Measurements from ENCODE around the gene CD59. TPM values are rescaled to one million over a fixed set of nuclear protein-coding genes. Genes with fewer than 3 reads are reported as not detected.

The CD59 gene
- total RNA-seq, 2 experiments from 2014 or later, result 35.2 to 37.8 TPM

DNA sequence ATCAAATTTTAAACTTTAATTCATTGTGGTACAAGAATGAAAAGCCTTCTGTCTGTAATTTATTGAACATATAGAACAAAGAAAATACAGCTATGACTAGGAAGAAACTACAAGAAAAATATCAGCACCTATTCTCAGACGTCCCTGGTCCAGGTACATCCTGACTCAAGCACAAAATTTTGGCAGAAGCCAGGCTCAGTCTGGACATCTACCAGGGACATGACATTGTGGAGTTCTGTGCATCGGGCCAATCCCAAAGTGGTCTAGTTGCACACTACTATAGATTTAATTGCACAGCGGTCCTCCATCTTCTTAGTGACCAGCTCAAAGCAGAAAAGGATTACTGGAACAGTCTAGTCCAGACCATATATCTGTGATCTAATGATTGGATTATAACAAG is 15.7 kb upstream of the CD59 start:
- Mint-ChIP-seq H3K4me3 (no peak overlapping the region), H3K4me1 (ENCODE audit: low read depth) (no peaks in the 10 kb centered on the region), H3K27ac (no peak overlapping the region), H3K27me3 (no peaks in the 10 kb centered on the region), H3K9me3 (no peaks in the 10 kb centered on the region), H3K36me3 (ENCODE audit: low read depth) (peaks cover 91% of the 10 kb centered on the region)
- ATAC-seq (ENCODE audit: poor library complexity) (no peak), DNase-seq (no peak)
- Histone ChIP-seq H3K27ac (ENCODE audit: low read depth in 1 of 2, low read length in 2 of 2) (no peak overlapping the region), H3K4me3 (ENCODE audit: low read length) (no peak overlapping the region), H3K27me3 (ENCODE audit: control insufficient read depth in 1 of 2, insufficient read depth in 2 of 2, low read length in 2 of 2) (no peaks in the 10 kb centered on the region), H3K36me3 (ENCODE audit: insufficient read depth, low read length) (peaks cover 95% of the 10 kb centered on the region), H3K9me3 (ENCODE audit: control insufficient read depth in 1 of 2, insufficient read depth in 1 of 2, low read length in 2 of 2) (no peaks in the 10 kb centered on the region), H3K4me1 (ENCODE audit: insufficient read depth, low read length) (no peaks in the 10 kb centered on the region)
- TF ChIP-seq, protein P1, sequence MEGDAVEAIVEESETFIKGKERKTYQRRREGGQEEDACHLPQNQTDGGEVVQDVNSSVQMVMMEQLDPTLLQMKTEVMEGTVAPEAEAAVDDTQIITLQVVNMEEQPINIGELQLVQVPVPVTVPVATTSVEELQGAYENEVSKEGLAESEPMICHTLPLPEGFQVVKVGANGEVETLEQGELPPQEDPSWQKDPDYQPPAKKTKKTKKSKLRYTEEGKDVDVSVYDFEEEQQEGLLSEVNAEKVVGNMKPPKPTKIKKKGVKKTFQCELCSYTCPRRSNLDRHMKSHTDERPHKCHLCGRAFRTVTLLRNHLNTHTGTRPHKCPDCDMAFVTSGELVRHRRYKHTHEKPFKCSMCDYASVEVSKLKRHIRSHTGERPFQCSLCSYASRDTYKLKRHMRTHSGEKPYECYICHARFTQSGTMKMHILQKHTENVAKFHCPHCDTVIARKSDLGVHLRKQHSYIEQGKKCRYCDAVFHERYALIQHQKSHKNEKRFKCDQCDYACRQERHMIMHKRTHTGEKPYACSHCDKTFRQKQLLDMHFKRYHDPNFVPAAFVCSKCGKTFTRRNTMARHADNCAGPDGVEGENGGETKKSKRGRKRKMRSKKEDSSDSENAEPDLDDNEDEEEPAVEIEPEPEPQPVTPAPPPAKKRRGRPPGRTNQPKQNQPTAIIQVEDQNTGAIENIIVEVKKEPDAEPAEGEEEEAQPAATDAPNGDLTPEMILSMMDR (IDR thresholded peaks at IDR 0.05), result no peak
- POLR2A ChIA-PET, result no interaction called here
- intact Hi-C loops (cut with DNase I, micrococcal nuclease), result no loop called here
- CTCF ChIA-PET, result no interaction called here

DNA sequence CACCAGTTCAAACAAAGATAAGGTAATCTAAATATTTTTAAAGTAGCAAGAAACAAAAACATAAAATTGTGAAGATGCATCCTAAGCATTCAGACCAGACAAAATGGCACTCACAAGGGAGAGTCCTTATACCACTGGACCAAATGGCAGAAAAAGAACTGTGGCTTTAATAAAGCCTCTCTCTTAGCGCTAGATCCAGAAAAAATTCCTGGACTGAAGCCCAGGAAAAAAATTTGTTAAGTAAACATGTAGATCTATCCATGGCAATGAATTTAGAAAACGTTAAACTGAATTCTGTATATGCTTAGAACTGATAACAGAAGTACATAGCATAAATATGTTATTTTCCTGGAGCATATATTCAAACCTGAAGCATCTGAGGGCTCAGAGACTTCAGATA is 11.8 kb upstream of the CD59 start:
- Histone ChIP-seq H3K27me3 (ENCODE audit: control insufficient read depth in 1 of 2, insufficient read depth in 2 of 2, low read length in 2 of 2) (no peaks in the 10 kb centered on the region), H3K4me3 (ENCODE audit: low read length) (no peak overlapping the region), H3K9me3 (ENCODE audit: control insufficient read depth in 1 of 2, insufficient read depth in 1 of 2, low read length in 2 of 2) (no peaks in the 10 kb centered on the region), H3K36me3 (ENCODE audit: insufficient read depth, low read length) (peaks cover 73% of the 10 kb centered on the region), H3K27ac (ENCODE audit: low read depth in 1 of 2, low read length in 2 of 2) (no peak overlapping the region), H3K4me1 (ENCODE audit: insufficient read depth, low read length) (no peaks in the 10 kb centered on the region)
- POLR2A ChIA-PET, result no interaction called here
- Mint-ChIP-seq H3K9me3 (no peaks in the 10 kb centered on the region), H3K36me3 (ENCODE audit: low read depth) (peaks cover 87% of the 10 kb centered on the region), H3K27me3 (no peaks in the 10 kb centered on the region), H3K27ac (peak overlapping the region; percentile 8), H3K4me3 (no peak overlapping the region), H3K4me1 (ENCODE audit: low read depth) (no peaks in the 10 kb centered on the region)
- no peak for ATAC-seq (ENCODE audit: poor library complexity)
- CTCF ChIA-PET, result no interaction called here
- intact Hi-C loops (cut with DNase I, micrococcal nuclease), result loop anchor here (10.0 kb wide), 2 partner anchors 583 to 1163 kb away; partner anchors contain the start of genes CSTF3 (in 2 of the 2) and EIF3M (in 1 of the 2)
- no peak for DNase-seq
- TF ChIP-seq, protein P1 (IDR thresholded peaks at IDR 0.05), result no peak

DNA sequence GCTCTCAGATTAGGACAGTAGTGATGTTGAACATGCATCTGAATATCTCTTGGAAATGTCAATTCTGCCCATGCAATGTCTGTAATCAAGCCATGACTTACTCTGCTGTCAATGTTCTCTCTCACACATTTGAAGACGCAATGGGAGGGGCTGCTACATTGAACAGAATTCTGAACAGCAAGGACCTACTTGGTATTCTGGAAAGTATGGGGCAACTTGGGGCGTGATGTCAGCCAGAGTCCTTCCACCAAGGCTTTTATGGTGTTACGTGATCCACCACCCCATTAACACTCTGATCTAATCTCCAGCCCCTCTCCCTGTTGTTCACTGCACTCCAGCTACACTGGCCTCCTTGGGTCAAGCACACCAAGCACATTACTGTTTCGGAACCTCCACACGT is 7.1 kb upstream of the CD59 start:
- no peaks in the 10 kb centered on the region for H3K4me1 Mint-ChIP-seq (ENCODE audit: low read depth)
- no peak overlapping the region for H3K27ac ChIP-seq (ENCODE audit: low read depth in 1 of 2, low read length in 2 of 2)
- H3K36me3 ChIP-seq (ENCODE audit: insufficient read depth, low read length), result peaks cover 33% of the 10 kb centered on the region
- H3K4me3 Mint-ChIP-seq, result no peak overlapping the region
- DNase-seq (no peak), ATAC-seq (ENCODE audit: poor library complexity) (no peak)
- intact Hi-C loops (cut with DNase I, micrococcal nuclease), result loop anchor here (2.0 to 10.0 kb wide), 3 partner anchors 200 to 1158 kb away; partner anchors contain the start of genes CSTF3 (in 2 of the 2) and EIF3M (in 1 of the 2)
- H3K27me3 ChIP-seq (ENCODE audit: control insufficient read depth in 1 of 2, insufficient read depth in 2 of 2, low read length in 2 of 2), result no peaks in the 10 kb centered on the region
- ChIA-PET CTCF (interaction anchor here (0.7 to 1.6 kb wide), 5 partner anchors 27 to 42 kb away, joined by 3 to 15 read pairs (median 4); partner anchors contain the start of gene C11orf91), POLR2A (interaction anchor here (1.2 to 1.7 kb wide), 3 partner anchors 9 to 31 kb away, joined by 3 to 8 read pairs (median 4); partner anchors contain the start of gene FBXO3)
- H3K36me3 Mint-ChIP-seq (ENCODE audit: low read depth), result peaks cover 53% of the 10 kb centered on the region
- no peak overlapping the region for H3K27ac Mint-ChIP-seq
- no peaks in the 10 kb centered on the region for H3K9me3 Mint-ChIP-seq
- no peaks in the 10 kb centered on the region for H3K27me3 Mint-ChIP-seq
- no peaks in the 10 kb centered on the region for H3K9me3 ChIP-seq (ENCODE audit: control insufficient read depth in 1 of 2, insufficient read depth in 1 of 2, low read length in 2 of 2)
- TF ChIP-seq, protein P1 (IDR thresholded peaks at IDR 0.05), result no peak
- no peaks in the 10 kb centered on the region for H3K4me1 ChIP-seq (ENCODE audit: insufficient read depth, low read length)
- H3K4me3 ChIP-seq (ENCODE audit: low read length), result no peak overlapping the region

All from CD4-positive, alpha-beta T cell (primary cell).